PC-9 (cell line): ENCODE measurements around the gene ULBP3. TPM values are rescaled to one million over a fixed set of nuclear protein-coding genes. Genes with fewer than 3 reads are reported as not detected.

Experiments
- BruUV-seq: library from RNA; stranded (reverse); fragments of 400-500 nt; replicated peaks from 2 replicates; lab custom pipeline; 2021; lab: Mats Ljungman, UMichigan
- CTCF ChIA-PET: fragments of 300-600 bp; sonication (Branson Sonifier 250); formaldehyde crosslinking; loops from one replicate; lab custom pipeline; 2022; ENCODE audit warnings: antibody characterized with exemption; lab: Charles Lee
- POLR2A ChIA-PET: fragments of 300-600 bp; sonication (Branson Sonifier 250); formaldehyde crosslinking; loops from one replicate; lab custom pipeline; 2022; ENCODE audit warnings: antibody characterized with exemption; ENCODE audit not compliant: unreplicated experiment; lab: Charles Lee
- DNase-seq, 2 experiments: peaks; one replicate each; pipeline versions ENCODE4 v3.0.0 to v3.0.0-alpha.2; 2015 to 2022; ENCODE audit warnings: mixed read lengths in 1 of 2
- H2AFZ ChIP-seq: fragments of 200-600 bp; sonication (generic); 2 replicates; pipeline ENCODE4 v1.8.1; 2017; ENCODE audit warnings: antibody characterized with exemption
- H3F3A ChIP-seq: fragments of 200-600 bp; sonication (generic); 2 replicates; pipeline ENCODE4 v1.8.1; 2017; ENCODE audit warnings: antibody characterized with exemption, mild to moderate bottlenecking, low read depth; ENCODE audit not compliant: insufficient read depth
- H3K27ac ChIP-seq: fragments of 200-600 bp; sonication (generic); 2 replicates; pipeline ENCODE4 v1.6.1; 2016; ENCODE audit warnings: mixed run types
- H3K27me3 ChIP-seq: fragments of 200-600 bp; sonication (generic); 2 replicates; pipeline ENCODE4 v1.6.1; 2016; ENCODE audit warnings: low read depth, mixed run types; ENCODE audit not compliant: insufficient read depth
- H3K36me3 ChIP-seq: fragments of 200-600 bp; sonication (generic); 2 replicates; pipeline ENCODE4 v1.6.1; 2016; ENCODE audit warnings: low read depth, mixed run types
- H3K4me1 ChIP-seq: fragments of 200-600 bp; sonication (generic); replicated peaks from 2 replicates; pipeline ENCODE4 v1.6.1; 2016; ENCODE audit warnings: mixed run types; ENCODE audit not compliant: insufficient read depth
- H3K4me2 ChIP-seq: fragments of 200-600 bp; sonication (generic); 2 replicates; pipeline ENCODE4 v1.6.1; 2017; ENCODE audit warnings: mixed run types
- H3K4me3 ChIP-seq: fragments of 200-600 bp; sonication (generic); 2 replicates; pipeline ENCODE4 v1.6.1; 2016; ENCODE audit warnings: mixed run types
- H3K79me2 ChIP-seq: fragments of 200-600 bp; sonication (generic); 2 replicates; pipeline ENCODE4 v1.6.1; 2017; ENCODE audit warnings: low read depth, mixed run types
- H3K9me2 ChIP-seq: fragments of 200-600 bp; sonication (generic); 2 replicates; pipeline ENCODE4 v1.8.1; 2017; ENCODE audit warnings: mild to moderate bottlenecking; ENCODE audit not compliant: insufficient read depth
- H3K9me3 ChIP-seq: fragments of 200-600 bp; sonication (generic); 2 replicates; pipeline ENCODE4 v1.8.1; 2016; ENCODE audit warnings: low read depth; ENCODE audit not compliant: insufficient read depth
- H4K20me1 ChIP-seq: fragments of 200-600 bp; sonication (generic); 2 replicates; pipeline ENCODE4 v1.8.1; 2017; ENCODE audit not compliant: insufficient read depth
- CTCF ChIP-seq: fragments of 200-600 bp; sonication (generic); conservative IDR thresholded peaks from 2 replicates; pipeline ENCODE4 v1.6.1; 2017; ENCODE audit warnings: mixed run types, antibody characterized with exemption, mild to moderate bottlenecking, moderate library complexity
- EZH2 ChIP-seq: fragments of 200-600 bp; sonication (generic); IDR thresholded peaks from 2 replicates; pipeline ENCODE4 v1.8.0; 2017; ENCODE audit warnings: antibody characterized with exemption, low read depth
- intact Hi-C: fragments of 100-400 bp; cut with micrococcal nuclease; formaldehyde crosslinking; loops from one replicate; pipeline ENCODE4 v1.10.0; 2022; ENCODE audit not compliant: unreplicated experiment
- total RNA-seq: library from RNA; stranded (reverse); gene quantifications from 2 replicates; pipeline ENCODE4 v1.2.3, GENCODE V29; 2021

Gene ULBP3
- total RNA-seq, 1 experiment from 2014 or later = 4.2 TPM

GRCh38 chr6:150091476-150091875, 22.6 kb upstream of the ULBP3 start:
- DNase-seq = no peak
- BruUV-seq = no TSS peak
- Histone ChIP-seq H3K4me2 (no peak overlapping the region), H3K9me2 (no peaks in the 10 kb centered on the region), H3F3A (no peaks in the 10 kb centered on the region), H3K9me3 (no peaks in the 10 kb centered on the region), H3K79me2 (no peaks in the 10 kb centered on the region), H3K27ac (no peak overlapping the region), H3K4me3 (no peak overlapping the region), H3K36me3 (no peaks in the 10 kb centered on the region), H2AFZ (no peak overlapping the region), H3K4me1 (no peaks in the 10 kb centered on the region), H4K20me1 (no peaks in the 10 kb centered on the region), H3K27me3 (no peaks in the 10 kb centered on the region)
- CTCF ChIA-PET = no interaction called here
- intact Hi-C loops = no loop called here
- no peak for TF ChIP-seq CTCF
- POLR2A ChIA-PET = interaction anchor here (0.6 kb wide), 1 partner anchor 234 kb away, joined by 10 read pairs; no protein-coding TSS in a partner anchor

GRCh38 chr6:150090328-150090727, 21.4 kb upstream of the ULBP3 start:
- ChIA-PET POLR2A (no interaction called here), CTCF (no interaction called here)
- H4K20me1 ChIP-seq = no peaks in the 10 kb centered on the region
- TF ChIP-seq EZH2 = no peak
- no peak for TF ChIP-seq CTCF
- no peaks in the 10 kb centered on the region for H3K79me2 ChIP-seq
- H3F3A ChIP-seq = no peaks in the 10 kb centered on the region
- H3K36me3 ChIP-seq = no peaks in the 10 kb centered on the region
- H3K9me2 ChIP-seq = no peaks in the 10 kb centered on the region
- no peaks in the 10 kb centered on the region for H3K9me3 ChIP-seq
- no peak overlapping the region for H3K27ac ChIP-seq
- H3K27me3 ChIP-seq = no peaks in the 10 kb centered on the region
- H3K4me2 ChIP-seq = no peak overlapping the region
- DNase-seq = no peak
- H3K4me1 ChIP-seq = no peaks in the 10 kb centered on the region
- H2AFZ ChIP-seq = no peak overlapping the region
- intact Hi-C loops = no loop called here
- no peak overlapping the region for H3K4me3 ChIP-seq
- no TSS peak for BruUV-seq

GRCh38 chr6:150088481-150089154, 19.7 kb upstream of the ULBP3 start:
- Histone ChIP-seq H3K79me2 (no peaks in the 10 kb centered on the region), H3K9me3 (no peaks in the 10 kb centered on the region), H2AFZ (no peak overlapping the region), H3K27ac (no peak overlapping the region), H3K4me3 (no peak overlapping the region), H3K9me2 (no peaks in the 10 kb centered on the region), H3K4me1 (no peaks in the 10 kb centered on the region), H3F3A (no peaks in the 10 kb centered on the region), H3K4me2 (no peak overlapping the region), H3K27me3 (no peaks in the 10 kb centered on the region), H3K36me3 (no peaks in the 10 kb centered on the region), H4K20me1 (no peaks in the 10 kb centered on the region)
- DNase-seq = no peak
- ChIA-PET CTCF (no interaction called here), POLR2A (no interaction called here)
- BruUV-seq = no TSS peak
- no peak for TF ChIP-seq EZH2
- TF ChIP-seq CTCF = no peak
- intact Hi-C loops = no loop called here
